NB4 (cell line): Measurements from ENCODE around the gene MET.

Experiments used
- DNase-seq: peaks from one replicate; pipeline ENCODE4 v3.0.0; 2010; ENCODE audit warnings: low read depth
- H3K4me3 ChIP-seq: one replicate; pipeline ENCODE4 v1.5.1; 2011; ENCODE audit warnings: mild to moderate bottlenecking, low read depth, low read length, moderate library complexity
- MYC ChIP-seq: IDR thresholded peaks from 2 replicates; pipeline ENCODE4 v1.6.1; 2011; ENCODE audit warnings: low read depth, low read length
- POLR2A ChIP-seq: IDR thresholded peaks from 2 replicates; pipeline ENCODE4 v1.6.1; 2011; ENCODE audit warnings: mild to moderate bottlenecking; ENCODE audit not compliant: insufficient read length; ENCODE audit errors: extremely low read depth
- TF ChIP-seq, protein P1 (sequence below): IDR thresholded peaks from one replicate; pipeline ENCODE4 v1.5.1; 2012; ENCODE audit warnings: low read depth, low read length
- TF ChIP-seq, protein P2 (sequence below): IDR thresholded peaks from 2 replicates; pipeline ENCODE4 v1.6.1; 2011; ENCODE audit warnings: low read depth, low read length

Gene MET

DNA sequence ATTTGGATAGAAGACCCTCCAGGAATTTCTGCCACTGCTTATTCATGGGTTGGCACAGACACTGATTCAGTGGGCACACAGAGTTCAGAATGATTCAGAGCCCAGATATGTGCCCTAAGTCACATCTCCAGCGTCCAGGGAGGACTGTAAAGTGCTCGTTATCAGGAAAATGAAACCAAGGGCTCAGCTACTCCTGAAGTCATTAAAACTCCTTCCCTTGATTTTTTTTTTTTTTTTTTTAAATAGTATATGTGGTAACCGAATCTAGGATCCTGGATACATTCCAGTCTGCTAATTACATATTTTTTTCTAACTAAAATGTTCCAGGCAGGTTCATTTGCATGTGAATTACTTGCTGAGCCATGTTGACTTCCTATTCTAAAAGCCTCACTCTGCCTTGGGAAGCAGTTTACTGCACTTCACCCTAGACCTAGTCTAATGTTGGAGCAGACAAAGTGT, 34.7 kb downstream of the MET start:
- TF ChIP-seq POLR2A (no peak), MYC (no peak)
- TF ChIP-seq, protein P1, sequence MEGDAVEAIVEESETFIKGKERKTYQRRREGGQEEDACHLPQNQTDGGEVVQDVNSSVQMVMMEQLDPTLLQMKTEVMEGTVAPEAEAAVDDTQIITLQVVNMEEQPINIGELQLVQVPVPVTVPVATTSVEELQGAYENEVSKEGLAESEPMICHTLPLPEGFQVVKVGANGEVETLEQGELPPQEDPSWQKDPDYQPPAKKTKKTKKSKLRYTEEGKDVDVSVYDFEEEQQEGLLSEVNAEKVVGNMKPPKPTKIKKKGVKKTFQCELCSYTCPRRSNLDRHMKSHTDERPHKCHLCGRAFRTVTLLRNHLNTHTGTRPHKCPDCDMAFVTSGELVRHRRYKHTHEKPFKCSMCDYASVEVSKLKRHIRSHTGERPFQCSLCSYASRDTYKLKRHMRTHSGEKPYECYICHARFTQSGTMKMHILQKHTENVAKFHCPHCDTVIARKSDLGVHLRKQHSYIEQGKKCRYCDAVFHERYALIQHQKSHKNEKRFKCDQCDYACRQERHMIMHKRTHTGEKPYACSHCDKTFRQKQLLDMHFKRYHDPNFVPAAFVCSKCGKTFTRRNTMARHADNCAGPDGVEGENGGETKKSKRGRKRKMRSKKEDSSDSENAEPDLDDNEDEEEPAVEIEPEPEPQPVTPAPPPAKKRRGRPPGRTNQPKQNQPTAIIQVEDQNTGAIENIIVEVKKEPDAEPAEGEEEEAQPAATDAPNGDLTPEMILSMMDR, result no peak
- TF ChIP-seq, protein P2, sequence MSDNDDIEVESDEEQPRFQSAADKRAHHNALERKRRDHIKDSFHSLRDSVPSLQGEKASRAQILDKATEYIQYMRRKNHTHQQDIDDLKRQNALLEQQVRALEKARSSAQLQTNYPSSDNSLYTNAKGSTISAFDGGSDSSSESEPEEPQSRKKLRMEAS, result no peak
- DNase-seq, result no peak
- H3K4me3 ChIP-seq, result no peak overlapping the region

DNA sequence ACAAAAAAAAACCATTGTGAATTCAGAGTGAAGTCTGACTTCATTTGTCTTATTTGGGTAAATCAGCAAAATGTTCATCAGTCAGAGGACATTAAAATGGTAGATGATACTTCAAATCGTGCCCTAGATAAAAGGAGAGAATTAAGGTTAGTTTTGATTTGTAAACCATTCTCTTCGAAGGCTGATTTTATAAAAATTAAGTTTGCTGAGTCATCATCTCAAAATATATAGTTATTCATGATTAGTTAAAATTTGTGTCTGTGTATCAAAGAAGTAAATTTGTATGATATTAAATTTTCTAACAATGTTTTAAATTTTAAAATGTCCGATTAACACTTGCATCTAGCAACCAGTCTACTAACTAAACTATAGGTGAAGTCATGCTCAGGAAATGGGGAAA, 35.3 kb downstream of the MET start:
- no peak for TF ChIP-seq POLR2A
- TF ChIP-seq, protein P1, result no peak
- TF ChIP-seq, protein P2, result no peak
- no peak for TF ChIP-seq MYC
- no peak for DNase-seq
- H3K4me3 ChIP-seq, result no peak overlapping the region

DNA sequence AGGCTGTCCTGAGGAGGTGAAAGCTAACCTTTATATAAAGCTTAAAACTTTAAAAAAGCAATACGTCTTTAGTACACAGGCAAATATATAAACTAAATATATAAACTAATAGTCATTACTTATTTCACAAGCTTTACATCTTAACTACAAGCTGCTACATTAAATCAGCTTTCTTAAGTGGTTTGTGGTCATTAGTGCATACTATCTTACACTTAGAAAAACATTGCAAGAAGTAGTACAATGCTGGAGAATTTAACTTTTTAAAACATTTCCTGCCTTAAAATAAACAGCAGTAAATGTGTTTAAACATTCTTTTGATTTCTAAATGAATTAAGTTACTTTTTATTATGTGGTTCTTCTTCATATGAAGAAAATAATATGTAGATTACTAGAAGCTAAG, 36.3 kb downstream of the MET start:
- TF ChIP-seq MYC (no peak), POLR2A (no peak)
- TF ChIP-seq, protein P1, result no peak
- TF ChIP-seq, protein P2, result no peak
- no peak overlapping the region for H3K4me3 ChIP-seq
- DNase-seq, result no peak

DNA sequence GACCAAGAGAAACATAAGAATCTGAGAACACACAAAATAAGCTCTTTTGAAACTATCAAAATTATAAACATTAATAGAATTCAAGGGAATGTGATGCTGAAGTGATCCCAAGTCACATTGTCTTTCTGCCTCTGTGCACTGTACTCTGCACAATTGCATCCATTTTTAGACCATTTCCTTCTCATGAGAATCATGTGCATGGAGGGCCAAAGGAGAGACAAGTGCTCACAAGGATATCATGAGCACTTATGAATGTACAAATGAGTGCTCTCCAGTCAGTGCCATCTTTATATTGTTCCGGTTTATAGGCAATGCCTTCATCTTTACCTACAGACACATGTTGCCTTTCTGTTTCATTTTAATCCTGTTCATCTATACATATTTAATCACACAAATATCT, 36.9 kb downstream of the MET start:
- TF ChIP-seq, protein P1, result no peak
- TF ChIP-seq POLR2A (no peak), MYC (no peak)
- TF ChIP-seq, protein P2, result no peak
- no peak overlapping the region for H3K4me3 ChIP-seq
- DNase-seq, result no peak

DNA sequence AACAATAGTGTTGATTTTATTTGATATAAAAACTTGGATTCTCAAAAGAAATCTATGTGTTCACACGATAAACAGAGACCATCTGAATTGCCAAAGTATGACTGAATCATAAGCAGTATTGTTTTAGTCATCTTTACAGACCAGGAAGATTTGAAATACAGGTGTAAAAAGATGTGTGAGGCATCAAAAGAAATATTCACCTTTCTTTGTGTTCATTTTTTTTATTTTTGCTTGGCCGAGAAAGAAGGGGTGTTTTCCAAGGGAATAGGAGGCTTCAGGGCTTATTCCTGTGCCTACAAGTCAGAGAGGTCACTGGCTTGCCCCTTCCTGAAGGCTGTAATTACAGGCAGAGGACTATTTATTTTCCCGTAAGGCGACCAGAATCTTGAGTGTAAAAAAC, 37.3 kb downstream of the MET start:
- TF ChIP-seq, protein P1, result no peak
- TF ChIP-seq MYC, result no peak
- TF ChIP-seq, protein P2, result no peak
- no peak overlapping the region for H3K4me3 ChIP-seq
- DNase-seq, result no peak
